ENCODE data around the gene ITGA2B.
"Not testable (repeated sequence)": the region's sequence is repeated elsewhere in the genome, so short reads cannot be mapped to it uniquely, and the experiment has no call there.

The ITGA2B gene

GRCh38 chr17:44343510-44344209 is 45.8 kb downstream of the ITGA2B start:
- Histone ChIP-seq H3K9ac (ENCODE audit: low read length) (no peak overlapping the region), H3K4me1 (ENCODE audit: control insufficient read depth, insufficient read depth, low read length) (peaks cover 3% of the 10 kb centered on the region), H3K4me3 (ENCODE audit: low read length) (no peak overlapping the region), H3K27ac (ENCODE audit: low read depth, low read length) (no peak overlapping the region), H3K27me3 (ENCODE audit: control insufficient read depth, insufficient read depth, low read length) (no peaks in the 10 kb centered on the region), H3K36me3 (ENCODE audit: control insufficient read depth, insufficient read depth, low read length) (no peaks in the 10 kb centered on the region)

- not testable (repeated sequence) for H3K4me3 ChIP-seq (ENCODE audit: low read length); H3K4me1 ChIP-seq (ENCODE audit: control insufficient read depth, insufficient read depth, low read length); H3K27ac ChIP-seq (ENCODE audit: low read depth, low read length); H3K27me3 ChIP-seq (ENCODE audit: control insufficient read depth, insufficient read depth, low read length); H3K9ac ChIP-seq (ENCODE audit: low read length); H3K36me3 ChIP-seq (ENCODE audit: control insufficient read depth, insufficient read depth, low read length)
These were observed 48.9 kb downstream of the ITGA2B start for GRCh38 chr17:44340553-44340952.

GRCh38 chr17:44338702-44339101 is 50.7 kb downstream of the ITGA2B start:
- Histone ChIP-seq H3K36me3 (ENCODE audit: control insufficient read depth, insufficient read depth, low read length) (no peaks in the 10 kb centered on the region), H3K4me1 (ENCODE audit: control insufficient read depth, insufficient read depth, low read length) (no peaks in the 10 kb centered on the region), H3K4me3 (ENCODE audit: low read length) (no peak overlapping the region), H3K27me3 (ENCODE audit: control insufficient read depth, insufficient read depth, low read length) (no peaks in the 10 kb centered on the region), H3K27ac (ENCODE audit: low read depth, low read length) (no peak overlapping the region), H3K9ac (ENCODE audit: low read length) (no peak overlapping the region)

GRCh38 chr17:44335968-44336367 is 53.5 kb downstream of the ITGA2B start:
- Histone ChIP-seq H3K9ac (ENCODE audit: low read length) (no peak overlapping the region), H3K27ac (ENCODE audit: low read depth, low read length) (no peak overlapping the region), H3K36me3 (ENCODE audit: control insufficient read depth, insufficient read depth, low read length) (no peaks in the 10 kb centered on the region), H3K4me1 (ENCODE audit: control insufficient read depth, insufficient read depth, low read length) (no peaks in the 10 kb centered on the region), H3K4me3 (ENCODE audit: low read length) (no peak overlapping the region), H3K27me3 (ENCODE audit: control insufficient read depth, insufficient read depth, low read length) (no peaks in the 10 kb centered on the region)

GRCh38 chr17:44335564-44335963 is 53.9 kb downstream of the ITGA2B start:
- H3K4me3 ChIP-seq (ENCODE audit: low read length): no peak overlapping the region
- no peaks in the 10 kb centered on the region for H3K4me1 ChIP-seq (ENCODE audit: control insufficient read depth, insufficient read depth, low read length)
- H3K27ac ChIP-seq (ENCODE audit: low read depth, low read length): no peak overlapping the region
- H3K27me3 ChIP-seq (ENCODE audit: control insufficient read depth, insufficient read depth, low read length): no peaks in the 10 kb centered on the region
- H3K9ac ChIP-seq (ENCODE audit: low read length): no peak overlapping the region
- H3K36me3 ChIP-seq (ENCODE audit: control insufficient read depth, insufficient read depth, low read length): no peaks in the 10 kb centered on the region

- Histone ChIP-seq H3K27me3 (ENCODE audit: control insufficient read depth, insufficient read depth, low read length) (no peaks in the 10 kb centered on the region), H3K9ac (ENCODE audit: low read length) (no peak overlapping the region), H3K4me1 (ENCODE audit: control insufficient read depth, insufficient read depth, low read length) (no peaks in the 10 kb centered on the region), H3K27ac (ENCODE audit: low read depth, low read length) (no peak overlapping the region), H3K4me3 (ENCODE audit: low read length) (no peak overlapping the region), H3K36me3 (ENCODE audit: control insufficient read depth, insufficient read depth, low read length) (no peaks in the 10 kb centered on the region)
These were observed 54.7 kb downstream of the ITGA2B start for GRCh38 chr17:44334727-44335126.

GRCh38 chr17:44334315-44334714 is 55.1 kb downstream of the ITGA2B start:
- Histone ChIP-seq H3K36me3 (ENCODE audit: control insufficient read depth, insufficient read depth, low read length) (no peaks in the 10 kb centered on the region), H3K27ac (ENCODE audit: low read depth, low read length) (no peak overlapping the region), H3K9ac (ENCODE audit: low read length) (no peak overlapping the region), H3K4me3 (ENCODE audit: low read length) (no peak overlapping the region), H3K27me3 (ENCODE audit: control insufficient read depth, insufficient read depth, low read length) (no peaks in the 10 kb centered on the region), H3K4me1 (ENCODE audit: control insufficient read depth, insufficient read depth, low read length) (no peaks in the 10 kb centered on the region)

- Histone ChIP-seq H3K9ac (ENCODE audit: low read length) (no peak overlapping the region), H3K4me1 (ENCODE audit: control insufficient read depth, insufficient read depth, low read length) (no peaks in the 10 kb centered on the region), H3K27me3 (ENCODE audit: control insufficient read depth, insufficient read depth, low read length) (no peaks in the 10 kb centered on the region), H3K27ac (ENCODE audit: low read depth, low read length) (no peak overlapping the region), H3K4me3 (ENCODE audit: low read length) (no peak overlapping the region), H3K36me3 (ENCODE audit: control insufficient read depth, insufficient read depth, low read length) (no peaks in the 10 kb centered on the region)
These were observed 56.1 kb downstream of the ITGA2B start for GRCh38 chr17:44333371-44333770.

GRCh38 chr17:44331249-44331760 is 58.1 kb downstream of the ITGA2B start:
- Histone ChIP-seq H3K9ac (ENCODE audit: low read length) (no peak overlapping the region), H3K27me3 (ENCODE audit: control insufficient read depth, insufficient read depth, low read length) (no peaks in the 10 kb centered on the region), H3K4me3 (ENCODE audit: low read length) (no peak overlapping the region), H3K4me1 (ENCODE audit: control insufficient read depth, insufficient read depth, low read length) (no peaks in the 10 kb centered on the region), H3K36me3 (ENCODE audit: control insufficient read depth, insufficient read depth, low read length) (no peaks in the 10 kb centered on the region), H3K27ac (ENCODE audit: low read depth, low read length) (no peak overlapping the region)

- not testable (repeated sequence) for H3K4me1 ChIP-seq (ENCODE audit: control insufficient read depth, insufficient read depth, low read length); H3K36me3 ChIP-seq (ENCODE audit: control insufficient read depth, insufficient read depth, low read length); H3K27ac ChIP-seq (ENCODE audit: low read depth, low read length); H3K9ac ChIP-seq (ENCODE audit: low read length); H3K27me3 ChIP-seq (ENCODE audit: control insufficient read depth, insufficient read depth, low read length); H3K4me3 ChIP-seq (ENCODE audit: low read length)
These were observed 59.2 kb downstream of the ITGA2B start for GRCh38 chr17:44330263-44330662.

GRCh38 chr17:44329516-44329915 is 59.9 kb downstream of the ITGA2B start:
- H3K27ac ChIP-seq (ENCODE audit: low read depth, low read length); H3K36me3 ChIP-seq (ENCODE audit: control insufficient read depth, insufficient read depth, low read length); H3K4me1 ChIP-seq (ENCODE audit: control insufficient read depth, insufficient read depth, low read length); H3K4me3 ChIP-seq (ENCODE audit: low read length); H3K9ac ChIP-seq (ENCODE audit: low read length); H3K27me3 ChIP-seq (ENCODE audit: control insufficient read depth, insufficient read depth, low read length): not testable (repeated sequence)

GRCh38 chr17:44327715-44328449 is 61.6 kb downstream of the ITGA2B start:
- Histone ChIP-seq H3K27ac (ENCODE audit: low read depth, low read length) (no peak overlapping the region), H3K4me1 (ENCODE audit: control insufficient read depth, insufficient read depth, low read length) (peaks cover 5% of the 10 kb centered on the region), H3K9ac (ENCODE audit: low read length) (no peak overlapping the region), H3K36me3 (ENCODE audit: control insufficient read depth, insufficient read depth, low read length) (no peaks in the 10 kb centered on the region), H3K4me3 (ENCODE audit: low read length) (no peak overlapping the region), H3K27me3 (ENCODE audit: control insufficient read depth, insufficient read depth, low read length) (no peaks in the 10 kb centered on the region)

Measured in rectal smooth muscle tissue (tissue), 1 donor.